Loucy (cell line): ENCODE results near the gene SPAG6.
A peak's percentile ranks its signal among the peaks of the same experiment; 100 is the strongest.

Experiments used
- H2AFZ ChIP-seq: fragments of 200-600 bp; sonication (generic); 2 replicates; pipeline ENCODE4 v1.6.0; 2016; ENCODE audit warnings: antibody characterized with exemption, mild to moderate bottlenecking, low read length, moderate library complexity
- H3F3A ChIP-seq: fragments of 200-600 bp; 2 replicates; pipeline ENCODE4 v1.6.0; 2016; ENCODE audit warnings: antibody characterized with exemption, low read depth, mild to moderate bottlenecking
- H3K27me3 ChIP-seq: fragments of 200-600 bp; sonication (generic); 2 replicates; pipeline ENCODE4 v1.6.1; 2014; ENCODE audit warnings: low read length, mild to moderate bottlenecking; ENCODE audit not compliant: insufficient read depth, poor library complexity, severe bottlenecking
- H3K36me3 ChIP-seq: fragments of 200-600 bp; sonication (generic); 2 replicates; pipeline ENCODE4 v1.6.1; 2016; ENCODE audit warnings: low read length; ENCODE audit not compliant: insufficient read depth
- H3K4me1 ChIP-seq: fragments of 200-600 bp; sonication (generic); 2 replicates; pipeline ENCODE4 v1.5.1; 2014; ENCODE audit warnings: low read length, mild to moderate bottlenecking; ENCODE audit not compliant: insufficient read depth, poor library complexity, severe bottlenecking
- H3K4me2 ChIP-seq: fragments of 200-600 bp; sonication (generic); 2 replicates; pipeline ENCODE4 v1.6.0; 2014; ENCODE audit warnings: antibody characterized with exemption, low read length, low read depth, mild to moderate bottlenecking; ENCODE audit not compliant: poor library complexity, severe bottlenecking
- H3K4me3 ChIP-seq: fragments of 200-600 bp; sonication (generic); 2 replicates; pipeline ENCODE4 v1.5.1; 2014; ENCODE audit warnings: low read length, mild to moderate bottlenecking, mixed read lengths; ENCODE audit not compliant: poor library complexity, severe bottlenecking
- H3K79me2 ChIP-seq: fragments of 200-600 bp; sonication (generic); 2 replicates; pipeline ENCODE4 v1.6.1; 2014; ENCODE audit warnings: low read length; ENCODE audit not compliant: insufficient read depth
- H3K9ac ChIP-seq: fragments of 200-600 bp; sonication (generic); 2 replicates; pipeline ENCODE4 v1.6.0; 2014; ENCODE audit warnings: mild to moderate bottlenecking, low read depth, low read length, moderate library complexity; ENCODE audit not compliant: poor library complexity, severe bottlenecking
- H3K9me2 ChIP-seq: fragments of 200-600 bp; sonication (generic); replicated peaks from 2 replicates; pipeline ENCODE4 v1.6.1; 2016; ENCODE audit warnings: low read depth, low read length, mixed read lengths
- H3K9me3 ChIP-seq: fragments of 200-600 bp; sonication (generic); 2 replicates; pipeline ENCODE4 v1.6.1; 2014; ENCODE audit warnings: mild to moderate bottlenecking, antibody characterized with exemption, low read length, low read depth; ENCODE audit not compliant: insufficient read depth
- H4K20me1 ChIP-seq: fragments of 200-600 bp; sonication (generic); 2 replicates; pipeline ENCODE4 v1.6.0; 2014; ENCODE audit warnings: antibody characterized with exemption, low read length, mild to moderate bottlenecking; ENCODE audit not compliant: insufficient read depth, poor library complexity, severe bottlenecking
- EZH2phosphoT487 ChIP-seq: fragments of 200-600 bp; IDR thresholded peaks from 2 replicates; pipeline ENCODE4 v1.6.1; 2018; ENCODE audit warnings: antibody characterized with exemption, mild to moderate bottlenecking, moderate library complexity, borderline replicate concordance
- TF ChIP-seq, protein P1 (sequence below): fragments of 200-600 bp; sonication (generic); conservative IDR thresholded peaks from 2 replicates; pipeline ENCODE4 v1.5.1; 2014; ENCODE audit warnings: mild to moderate bottlenecking, antibody characterized with exemption, low read length

Gene SPAG6

DNA sequence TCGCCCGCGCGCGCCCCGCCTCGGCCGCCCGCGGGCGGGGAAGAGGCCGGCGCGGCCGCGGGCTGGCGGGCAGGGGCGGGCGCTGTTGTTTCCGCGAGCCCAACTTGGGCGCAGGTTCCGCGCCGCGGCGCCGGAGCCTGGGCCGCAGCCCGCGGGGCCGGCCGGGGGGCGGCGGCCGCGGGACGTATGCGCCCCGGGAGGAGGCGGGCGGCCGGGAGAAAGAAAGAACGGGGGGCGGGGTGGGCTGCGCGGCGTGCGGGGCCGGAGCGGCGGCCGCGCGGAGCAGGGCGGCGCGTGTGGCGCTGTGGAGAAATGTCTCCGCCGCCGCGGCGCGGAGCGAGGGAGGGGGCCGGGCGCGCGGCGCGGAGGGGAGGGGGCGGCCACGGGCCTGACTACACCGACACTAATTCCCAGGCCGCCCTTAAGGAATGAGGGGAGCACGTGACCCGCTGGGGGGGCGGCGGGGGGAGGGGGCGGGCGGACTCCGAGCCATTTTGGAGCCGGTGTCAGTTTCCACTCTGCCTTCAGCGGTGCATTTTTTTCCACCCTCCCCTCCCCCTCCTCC is 24.6 kb upstream of the SPAG6 start, which contains the start of gene BMI1:
BMI1 (plus strand) TSS at position 509 of the 565 bp plus-strand sequence. CDS start 5,351 bp downstream, outside the sequence.
- H3K36me3 ChIP-seq: 0 out of 2 replicates have a peak, but pooled peaks cover 5% of the 10 kb centered on the region
- TF ChIP-seq, protein P1, sequence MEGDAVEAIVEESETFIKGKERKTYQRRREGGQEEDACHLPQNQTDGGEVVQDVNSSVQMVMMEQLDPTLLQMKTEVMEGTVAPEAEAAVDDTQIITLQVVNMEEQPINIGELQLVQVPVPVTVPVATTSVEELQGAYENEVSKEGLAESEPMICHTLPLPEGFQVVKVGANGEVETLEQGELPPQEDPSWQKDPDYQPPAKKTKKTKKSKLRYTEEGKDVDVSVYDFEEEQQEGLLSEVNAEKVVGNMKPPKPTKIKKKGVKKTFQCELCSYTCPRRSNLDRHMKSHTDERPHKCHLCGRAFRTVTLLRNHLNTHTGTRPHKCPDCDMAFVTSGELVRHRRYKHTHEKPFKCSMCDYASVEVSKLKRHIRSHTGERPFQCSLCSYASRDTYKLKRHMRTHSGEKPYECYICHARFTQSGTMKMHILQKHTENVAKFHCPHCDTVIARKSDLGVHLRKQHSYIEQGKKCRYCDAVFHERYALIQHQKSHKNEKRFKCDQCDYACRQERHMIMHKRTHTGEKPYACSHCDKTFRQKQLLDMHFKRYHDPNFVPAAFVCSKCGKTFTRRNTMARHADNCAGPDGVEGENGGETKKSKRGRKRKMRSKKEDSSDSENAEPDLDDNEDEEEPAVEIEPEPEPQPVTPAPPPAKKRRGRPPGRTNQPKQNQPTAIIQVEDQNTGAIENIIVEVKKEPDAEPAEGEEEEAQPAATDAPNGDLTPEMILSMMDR: no peak
- no peak for TF ChIP-seq EZH2phosphoT487
- peaks cover 8% of the 10 kb centered on the region for H3K27me3 ChIP-seq
- peak within 1 kb of the TSS; percentile 77 for H3K4me2 ChIP-seq
- no peaks in the 10 kb centered on the region for H3F3A ChIP-seq
- H3K9me3 ChIP-seq: no peaks in the 10 kb centered on the region
- H3K79me2 ChIP-seq: peaks cover 80% of the 10 kb centered on the region
- H3K4me1 ChIP-seq: peaks cover 5% of the 10 kb centered on the region
- peak within 1 kb of the TSS; percentile 80 for H3K4me3 ChIP-seq
- H4K20me1 ChIP-seq: peaks cover 20% of the 10 kb centered on the region
- H3K9me2 ChIP-seq: no peaks in the 10 kb centered on the region
- no peak within 1 kb of the TSS for H2AFZ ChIP-seq
- H3K9ac ChIP-seq: peak within 1 kb of the TSS; percentile 94

DNA sequence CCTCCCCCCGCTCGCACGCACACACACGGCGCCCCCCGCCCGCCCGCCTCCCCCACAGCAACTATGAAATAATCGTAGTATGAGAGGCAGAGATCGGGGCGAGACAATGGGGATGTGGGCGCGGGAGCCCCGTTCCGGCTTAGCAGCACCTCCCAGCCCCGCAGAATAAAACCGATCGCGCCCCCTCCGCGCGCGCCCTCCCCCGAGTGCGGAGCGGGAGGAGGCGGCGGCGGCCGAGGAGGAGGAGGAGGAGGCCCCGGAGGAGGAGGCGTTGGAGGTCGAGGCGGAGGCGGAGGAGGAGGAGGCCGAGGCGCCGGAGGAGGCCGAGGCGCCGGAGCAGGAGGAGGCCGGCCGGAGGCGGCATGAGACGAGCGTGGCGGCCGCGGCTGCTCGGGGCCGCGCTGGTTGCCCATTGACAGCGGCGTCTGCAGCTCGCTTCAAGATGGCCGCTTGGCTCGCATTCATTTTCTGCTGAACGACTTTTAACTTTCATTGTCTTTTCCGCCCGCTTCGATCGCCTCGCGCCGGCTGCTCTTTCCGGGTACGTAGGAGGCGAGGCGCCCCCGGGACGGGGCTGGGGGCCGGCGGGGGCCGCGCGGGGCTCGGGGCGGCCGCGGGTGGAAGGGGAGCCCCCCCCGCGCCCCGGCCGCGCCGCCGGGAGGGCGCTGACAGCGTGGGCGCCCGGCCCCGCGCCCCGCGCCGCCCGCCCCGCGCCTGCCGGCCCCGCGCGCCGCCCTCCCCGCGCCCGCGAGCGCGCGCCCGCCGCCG is 24.0 kb upstream of the SPAG6 start:
- no peaks in the 10 kb centered on the region for H3K9me3 ChIP-seq
- H3K4me1 ChIP-seq: peaks cover 6% of the 10 kb centered on the region
- peak overlapping the region; percentile 85 for H3K9ac ChIP-seq
- H3K9me2 ChIP-seq: no peaks in the 10 kb centered on the region
- peaks cover 9% of the 10 kb centered on the region; the same call in 1 of the 2 replicates for H3K36me3 ChIP-seq
- H3K4me3 ChIP-seq: peak overlapping the region; percentile 74
- TF ChIP-seq, protein P1: no peak
- TF ChIP-seq EZH2phosphoT487: no peak
- no peak overlapping the region for H2AFZ ChIP-seq
- peaks cover 8% of the 10 kb centered on the region for H3K27me3 ChIP-seq
- H3F3A ChIP-seq: no peaks in the 10 kb centered on the region
- H3K79me2 ChIP-seq: peaks cover 82% of the 10 kb centered on the region
- peaks cover 26% of the 10 kb centered on the region for H4K20me1 ChIP-seq
- H3K4me2 ChIP-seq: no peak overlapping the region

DNA sequence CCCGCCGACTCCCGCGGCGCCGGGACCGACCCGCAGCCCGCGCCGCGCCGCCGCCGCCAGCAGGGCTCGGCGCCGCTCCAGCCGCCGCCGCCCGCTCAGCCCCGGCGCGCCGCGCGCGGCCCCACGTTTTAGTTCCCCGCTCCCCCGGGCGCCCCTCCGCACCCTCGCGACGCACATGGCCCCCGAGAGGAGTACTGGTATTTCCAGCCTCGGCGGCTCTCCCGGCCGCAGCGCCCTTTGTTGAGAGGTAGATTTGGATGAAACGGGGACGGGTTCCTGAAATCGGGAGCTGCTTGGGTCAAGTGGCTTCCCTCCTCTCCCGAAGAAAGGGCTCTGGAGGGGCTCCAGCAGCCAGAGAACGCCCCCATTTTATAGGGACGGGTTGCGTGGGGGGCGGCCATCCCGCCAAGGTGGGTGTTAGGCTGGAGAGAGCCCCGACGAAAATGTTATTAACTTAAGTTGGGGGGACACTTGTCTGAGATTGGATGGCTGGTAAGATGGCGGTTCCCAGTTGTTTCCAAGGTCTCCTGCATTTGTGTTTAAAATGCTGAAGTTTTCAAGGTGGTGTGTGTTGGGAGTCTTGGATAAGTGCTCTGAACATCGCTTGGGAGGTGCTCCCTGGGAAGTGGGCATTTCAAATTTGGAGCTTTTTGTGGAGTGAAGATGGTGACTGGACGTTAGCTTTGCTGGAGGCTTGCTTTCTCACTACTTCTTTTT is 23.2 kb upstream of the SPAG6 start:
- H2AFZ ChIP-seq: no peak overlapping the region
- H3K79me2 ChIP-seq: peaks cover 82% of the 10 kb centered on the region
- no peaks in the 10 kb centered on the region for H3F3A ChIP-seq
- peaks cover 17% of the 10 kb centered on the region for H3K36me3 ChIP-seq
- H3K9me2 ChIP-seq: no peaks in the 10 kb centered on the region
- H3K9me3 ChIP-seq: no peaks in the 10 kb centered on the region
- peaks cover 33% of the 10 kb centered on the region for H4K20me1 ChIP-seq
- H3K4me3 ChIP-seq: peak overlapping the region; percentile 80
- peak overlapping the region; percentile 83 for H3K9ac ChIP-seq
- TF ChIP-seq EZH2phosphoT487: no peak
- TF ChIP-seq, protein P1: no peak
- peak overlapping the region; percentile 75 for H3K4me2 ChIP-seq
- peaks cover 8% of the 10 kb centered on the region for H3K27me3 ChIP-seq
- H3K4me1 ChIP-seq: peaks cover 11% of the 10 kb centered on the region
